Right lobe of liver (tissue), 6 donors: ENCODE data around the gene PSMD5. TPM values are rescaled to one million over a fixed set of nuclear protein-coding genes. Genes with fewer than 3 reads are reported as not detected.
A peak's percentile ranks its signal among the peaks of the same experiment; 100 is the strongest.

Experiments used
- ATAC-seq, 4 donors: fragments of 200-7000 bp; cut with Tn5 transposase; one replicate each; pipeline ENCODE4 v1.9.1; 2020; ENCODE audit warnings: mild to moderate bottlenecking in 4 of 4, moderate library complexity in 4 of 4
- DNase-seq, 3 donors: peaks; one replicate each; pipeline ENCODE4 v3.0.0-alpha.2; 2020
- H3K27ac ChIP-seq, 3 donors: fragments of 200-600 bp; one replicate each; pipeline ENCODE4 v1.8.0; 2022
- H3K27me3 ChIP-seq, 2 donors: fragments of 200-600 bp; one replicate each; pipeline ENCODE4 v1.8.0; 2022
- H3K36me3 ChIP-seq, 4 donors: fragments of 200-600 bp; sonication (generic) in 1 of 4; one replicate each; pipeline versions ENCODE4 v1.5.1 to v1.8.0; 2017 to 2022; ENCODE audit warnings: control low read depth in 1 of 4
- H3K4me1 ChIP-seq, 4 donors: fragments of 200-600 bp; sonication (generic) in 1 of 4; one replicate each; pipeline versions ENCODE4 v1.5.1 to v1.8.0; 2017 to 2022; ENCODE audit warnings: control low read depth in 1 of 4
- H3K4me3 ChIP-seq, 3 donors: fragments of 200-600 bp; one replicate each; pipeline ENCODE4 v1.8.0; 2022
- H3K9me3 ChIP-seq, 4 donors: fragments of 200-600 bp; sonication (generic) in 1 of 4; one replicate each; pipeline versions ENCODE4 v1.5.1 to v1.8.0; 2017 to 2022; ENCODE audit warnings: control low read depth in 1 of 4
- CTCF ChIP-seq, 4 donors: fragments of 200-600 bp in 3 of 4; fragments of 450-650 bp in 1 of 4; IDR thresholded peaks; one replicate each; pipeline versions ENCODE4 v1.5.1 to v1.8.0; 2016 to 2022; ENCODE audit warnings: antibody characterized with exemption in 4 of 4, mild to moderate bottlenecking in 2 of 4
- POLR2A ChIP-seq: fragments of 450-650 bp; IDR thresholded peaks from one replicate; pipeline ENCODE4 v1.6.1; 2017; ENCODE audit warnings: antibody characterized with exemption, mild to moderate bottlenecking
- WGBS: methylation state at CpG from one replicate; pipeline ENCODE4 v1.1.6; 2018; ENCODE audit warnings: low coverage, low lambda C conversion rate; ENCODE audit not compliant: insufficient coverage; ENCODE audit errors: missing lambda C conversion rate; 5-methylcytosine and 5-hydroxymethylcytosine counted together
- intact Hi-C, 2 donors: fragments of 100-400 bp; cut with DNase I; formaldehyde crosslinking; loops; one replicate each; pipeline versions ENCODE4 v1.11.2 to v1.14.1; 2022
- total RNA-seq, 6 experiments: library from RNA; depleted of rRNA in 2 of 6; stranded (reverse); fragments of >200 nt in 2 of 6; fragmentation: NEBNext Ultra II Directional in 3 of 6; extraction: Animal tissue kit (Norgen Biotek cat#: 25700) in 3 of 6; gene quantifications; one replicate each; pipeline versions ENCODE4 v1.1.0 to v1.2.4, GENCODE V29; 2016 to 2023
- donor health status: DM: no; HTN: yes; CAD: no.
- donor health status: DM: no; HTN: no; CAD: no.
- donor health status: DM: no; HTN: no; CAD: no.
- donor health status: DM: no; HTN: yes; CAD: no.
- donor health status: DM: no; HTN: yes; CAD: no.

The PSMD5 gene
- total RNA-seq, 6 experiments from 2014 or later: 14.1 to 29.2 (median 21.5) TPM

- Histone ChIP-seq H3K9me3 (no peaks in the 10 kb centered on the region), H3K27ac (no peak overlapping the region), H3K27me3 (no peaks in the 10 kb centered on the region), H3K36me3 (peaks cover 0 to 57% (median 17%) of the 10 kb centered on the region in 4 donors), H3K4me1 (no peaks in the 10 kb centered on the region), H3K4me3 (no peak overlapping the region)
- WGBS: 100% methylated on average over 4 of the region's 4 CpGs
- DNase-seq: no peak
- intact Hi-C loops: loop anchor here in 1 of 2 donors (10.0 kb wide), 1 partner anchor 167 kb away; no protein-coding TSS in a partner anchor
- TF ChIP-seq CTCF (IDR thresholded peaks at IDR 0.05) (no peak), POLR2A (no peak)
- ATAC-seq: no peak
Measured at GRCh38 chr9:120768247-120768646, 74.5 kb downstream of the PSMD5 start.

GRCh38 chr9:120767451-120767850, 75.3 kb downstream of the PSMD5 start:
- H3K27ac ChIP-seq: no peak overlapping the region
- DNase-seq (no peak), ATAC-seq (peak in 1 of 4 donors; percentile 49)
- H3K9me3 ChIP-seq: no peaks in the 10 kb centered on the region
- H3K27me3 ChIP-seq: no peaks in the 10 kb centered on the region
- no peak overlapping the region for H3K4me3 ChIP-seq
- 56% methylated on average over 3 of the region's 3 CpGs for WGBS
- H3K36me3 ChIP-seq: peaks cover 0 to 62% (median 19%) of the 10 kb centered on the region in 4 donors
- TF ChIP-seq CTCF (IDR thresholded peaks at IDR 0.05): no peak
- TF ChIP-seq POLR2A: no peak
- H3K4me1 ChIP-seq: no peaks in the 10 kb centered on the region
- intact Hi-C loops: loop anchor here in 1 of 2 donors (10.0 kb wide), 1 partner anchor 167 kb away; no protein-coding TSS in a partner anchor

Other genes starting within 250 kb of the PSMD5 start
- 10 to 100 TPM; 26.8 to 49.0 (median 38.2) TPM for gene MEGF9, start 128.5 kb downstream of the PSMD5 start, total RNA-seq
- gene FBXW2, start 49.5 kb downstream of the PSMD5 start, total RNA-seq: 10 to 100 TPM; 26.5 to 42.5 (median 35.6) TPM
- 1 to 10 TPM; 2.2 to 8.0 (median 5.2) TPM for gene PHF19, start 34.3 kb upstream of the PSMD5 start, total RNA-seq
- 1 to 10 TPM in 5 of 6 experiments, under 1 TPM in 1; 0.99 to 2.5 (median 2.1) TPM for gene TRAF1, start 83.9 kb upstream of the PSMD5 start, total RNA-seq
- gene C5, start 207.4 kb upstream of the PSMD5 start, total RNA-seq: 100 to 1,000 TPM; 251 to 616 (median 411) TPM
- gene CNTRL, start 232.0 kb upstream of the PSMD5 start, total RNA-seq: 1 to 10 TPM; 2.8 to 5.6 (median 4.2) TPM